Nucleus accumbens (tissue), 56 donors: ENCODE measurements around the gene S1PR2.
"Not testable (repeated sequence)": the region's sequence is repeated elsewhere in the genome, so short reads cannot be mapped to it uniquely, and the experiment has no call there.

Source experiments
- DNase-seq, 56 donors: peaks; one replicate each; lab custom pipeline; 2025; lab: John Stamatoyannopoulos, UW

Gene S1PR2

GRCh38 chr19:10226376-10227025, 4.6 kb downstream of the S1PR2 start:
- DNase-seq, result peak in 37 of 56 donors; percentile 19 to 79 (median 50)

- peak in 1 of 56 donors; percentile 30 for DNase-seq
Observed at GRCh38 chr19:10226021-10226375, 5.1 kb downstream of the S1PR2 start.

GRCh38 chr19:10224337-10224736, 6.8 kb downstream of the S1PR2 start:
- DNase-seq, result no peak

- no peak for DNase-seq
Observed at GRCh38 chr19:10223488-10224213, 7.5 kb downstream of the S1PR2 start.

GRCh38 chr19:10222201-10222890, 8.8 kb downstream of the S1PR2 start:
- DNase-seq, result no peak

- DNase-seq, result no peak
Observed at GRCh38 chr19:10220695-10221094, 10.4 kb downstream of the S1PR2 start.

GRCh38 chr19:10219678-10220077, 11.5 kb downstream of the S1PR2 start:
- no peak for DNase-seq

- DNase-seq, result no peak
Observed at GRCh38 chr19:10217085-10217484, 14.0 kb downstream of the S1PR2 start.

GRCh38 chr19:10214784-10215183, 16.3 kb downstream of the S1PR2 start:
- DNase-seq, result no peak

- no peak for DNase-seq
Observed at GRCh38 chr19:10211691-10212090, 19.4 kb downstream of the S1PR2 start.

- DNase-seq, result no peak
Observed at GRCh38 chr19:10211061-10211460, 20.1 kb downstream of the S1PR2 start.

GRCh38 chr19:10209315-10209714, 21.8 kb downstream of the S1PR2 start:
- DNase-seq, result no peak

GRCh38 chr19:10207026-10207425, 24.1 kb downstream of the S1PR2 start:
- DNase-seq, result no peak

- no peak for DNase-seq
Observed at GRCh38 chr19:10206226-10206885, 24.8 kb downstream of the S1PR2 start.

- no peak for DNase-seq
Observed at GRCh38 chr19:10205636-10206035, 25.5 kb downstream of the S1PR2 start.

- no peak for DNase-seq
Observed at GRCh38 chr19:10203686-10204085, 27.4 kb downstream of the S1PR2 start.

- no peak for DNase-seq
Observed at GRCh38 chr19:10201176-10201575, 30.0 kb downstream of the S1PR2 start.

- not testable (repeated sequence) for DNase-seq
Observed at GRCh38 chr19:10200101-10200500, 31.0 kb downstream of the S1PR2 start.

- not testable (repeated sequence) for DNase-seq
Observed at GRCh38 chr19:10198889-10199644, 32.1 kb downstream of the S1PR2 start.

GRCh38 chr19:10195199-10195519, 36.0 kb downstream of the S1PR2 start:
- DNase-seq, result no peak
